IMR-90 (cell line): ENCODE results near the gene PGBD1. TPM values are rescaled to one million over a fixed set of nuclear protein-coding genes. Genes with fewer than 3 reads are reported as not detected.

ENCODE experiments used
- ATAC-seq: fragments of 200-7000 bp; cut with Tn5 transposase; 2 replicates; pipeline ENCODE4 v1.9.1; 2020; ENCODE audit warnings: low read depth, mild to moderate bottlenecking, moderate library complexity
- BruUV-seq: library from RNA; stranded (reverse); fragments of 400-500 nt; replicated peaks from 2 replicates; lab custom pipeline; 2021; lab: Mats Ljungman, UMichigan
- CTCF ChIA-PET: fragments of 300-600 bp; formaldehyde crosslinking; extraction: SDS; loops from one replicate; lab custom pipeline; 2021; ENCODE audit warnings: antibody characterized with exemption; lab: Yijun Ruan, JAX
- POLR2A ChIA-PET: fragments of 300-600 bp; sonication (Branson Sonifier 250); formaldehyde crosslinking; loops from one replicate; lab custom pipeline; 2022; ENCODE audit warnings: antibody characterized with exemption; ENCODE audit not compliant: unreplicated experiment; lab: Charles Lee
- DNase-seq: peaks from one replicate; pipeline ENCODE4 v3.0.0; 2013
- H2AFZ ChIP-seq: replicated peaks from 2 replicates; pipeline ENCODE3; 2013; ENCODE audit warnings: low read length, mild to moderate bottlenecking; ENCODE audit not compliant: poor library complexity
- H2AK5ac ChIP-seq: 2 replicates; pipeline ENCODE4 v1.6.1; 2013; ENCODE audit warnings: low read depth, low read length, inconsistent platforms
- H2AK9ac ChIP-seq: replicated peaks from 2 replicates; pipeline ENCODE3; 2013; ENCODE audit warnings: mild to moderate bottlenecking, low read depth, low read length, moderate library complexity; ENCODE audit not compliant: poor library complexity
- H2BK120ac ChIP-seq: 2 replicates; pipeline ENCODE4 v1.6.1; 2013; ENCODE audit warnings: low read depth, low read length, inconsistent platforms
- H2BK15ac ChIP-seq: 3 replicates; pipeline ENCODE4 v1.6.1; 2013; ENCODE audit warnings: low read depth, low read length, inconsistent platforms
- H2BK20ac ChIP-seq: 2 replicates; pipeline ENCODE4 v1.6.1; 2013; ENCODE audit warnings: low read depth, mild to moderate bottlenecking, inconsistent platforms, low read length, moderate library complexity
- H2BK5ac ChIP-seq: 2 replicates; pipeline ENCODE4 v1.6.1; 2013; ENCODE audit warnings: mild to moderate bottlenecking, low read depth, low read length, inconsistent platforms; ENCODE audit not compliant: poor library complexity, severe bottlenecking
- H3K14ac ChIP-seq: replicated peaks from 2 replicates; pipeline ENCODE4 v1.6.1; 2013; ENCODE audit warnings: low read depth, low read length, inconsistent platforms
- H3K18ac ChIP-seq: 2 replicates; pipeline ENCODE4 v1.6.1; 2013; ENCODE audit warnings: low read depth, low read length, control low read depth
- H3K23ac ChIP-seq: 2 replicates; pipeline ENCODE4 v1.6.1; 2013; ENCODE audit warnings: low read depth, low read length, inconsistent platforms
- H3K27ac ChIP-seq: 2 replicates; pipeline ENCODE4 v1.5.1; 2013; ENCODE audit warnings: mild to moderate bottlenecking, control low read depth, low read length; ENCODE audit not compliant: insufficient read depth
- H3K27me3 ChIP-seq: 2 replicates; pipeline ENCODE4 v1.6.1; 2013; ENCODE audit warnings: low read length; ENCODE audit not compliant: control insufficient read depth, insufficient read depth
- H3K36me3 ChIP-seq: 2 replicates; pipeline ENCODE4 v1.6.1; 2013; ENCODE audit warnings: low read length, mixed read lengths; ENCODE audit not compliant: control insufficient read depth, insufficient read depth
- H3K4ac ChIP-seq: 2 replicates; pipeline ENCODE4 v1.6.1; 2013; ENCODE audit warnings: low read depth, low read length, inconsistent platforms
- H3K4me1 ChIP-seq: 2 replicates; pipeline ENCODE4 v1.6.1; 2013; ENCODE audit warnings: low read length, mixed read lengths; ENCODE audit not compliant: control insufficient read depth, insufficient read depth
- H3K4me2 ChIP-seq: 2 replicates; pipeline ENCODE4 v1.6.1; 2013; ENCODE audit warnings: low read depth, mild to moderate bottlenecking, control low read depth, low read length, moderate library complexity
- H3K4me3 ChIP-seq: 2 replicates; pipeline ENCODE4 v1.5.1; 2013; ENCODE audit warnings: low read depth, mild to moderate bottlenecking, control low read depth, low read length, moderate library complexity; ENCODE audit not compliant: insufficient read depth
- H3K56ac ChIP-seq: 2 replicates; pipeline ENCODE4 v1.6.1; 2013; ENCODE audit warnings: low read length, inconsistent platforms; ENCODE audit not compliant: insufficient read depth; ENCODE audit errors: extremely low read depth
- H3K79me1 ChIP-seq, 2 experiments: 2 replicates each; pipeline ENCODE4 v1.6.1; 2013; ENCODE audit warnings: low read length in 2 of 2, inconsistent platforms in 1 of 2, low read depth in 1 of 2
- H3K9ac ChIP-seq: 2 replicates; pipeline ENCODE4 v1.6.1; 2013; ENCODE audit warnings: low read depth, low read length, control low read depth
- H3K9me1 ChIP-seq: 2 replicates; pipeline ENCODE4 v1.6.1; 2013; ENCODE audit warnings: low read length, inconsistent platforms; ENCODE audit not compliant: insufficient read depth
- H3K9me3 ChIP-seq: 2 replicates; pipeline ENCODE4 v1.6.1; 2013; ENCODE audit warnings: low read length; ENCODE audit not compliant: control insufficient read depth, insufficient read depth
- H4K20me1 ChIP-seq: 2 replicates; pipeline ENCODE4 v1.6.1; 2013; ENCODE audit warnings: low read length, inconsistent platforms; ENCODE audit not compliant: insufficient read depth
- H4K5ac ChIP-seq: 2 replicates; pipeline ENCODE4 v1.6.1; 2013; ENCODE audit warnings: mild to moderate bottlenecking, low read depth, low read length, control low read depth
- H4K8ac ChIP-seq, 2 experiments: 2 replicates each; pipeline ENCODE4 v1.6.1; 2013; ENCODE audit warnings: low read depth in 2 of 2, low read length in 2 of 2, control low read depth in 1 of 2, inconsistent platforms in 1 of 2
- H4K91ac ChIP-seq: 2 replicates; pipeline ENCODE4 v1.6.1; 2013; ENCODE audit warnings: low read depth, low read length, inconsistent platforms; ENCODE audit not compliant: insufficient read depth
- BHLHE40 ChIP-seq: fragments of 150-350 bp; IDR thresholded peaks from 2 replicates; pipeline ENCODE4 v1.6.1; 2016; ENCODE audit warnings: mild to moderate bottlenecking, low read depth, low read length
- WGBS, 2 experiments: methylation state at CpG; one replicate each; pipeline versions ENCODE4 v1.1.5 to v1.1.7; 2013; ENCODE audit warnings: missing lambda C conversion rate in 2 of 2; ENCODE audit not compliant: insufficient read length in 1 of 2; ENCODE audit errors: extremely low coverage in 2 of 2; 5-methylcytosine and 5-hydroxymethylcytosine counted together
- dilution Hi-C: fragments of 300-500 bp; cut with HindIII; formaldehyde crosslinking; loops from one replicate; pipeline ENCODE4 v1.14.3; 2018; ENCODE audit warnings: low sequenced_read_pairs; ENCODE audit not compliant: unreplicated experiment
- in situ Hi-C: fragments of 300-500 bp; cut with MboI; formaldehyde crosslinking; loops from 3 replicates; pipeline ENCODE4 v1.14.3; 2019; ENCODE audit warnings: low sequenced_read_pairs, inconsistent platforms, mixed read lengths
- intact Hi-C: fragments of 100-400 bp; cut with micrococcal nuclease; formaldehyde crosslinking; loops from 2 replicates; pipeline ENCODE4 v1.10.0; 2022
- polyA plus RNA-seq, 3 experiments: library from polyadenylated mRNA; depleted of rRNA; stranded (reverse); fragments of >200 nt; gene quantifications; 2 replicates each; pipeline ENCODE4 v1.2.3, GENCODE V29; 2012; ENCODE audit warnings: low replicate concordance in 1 of 3
- total RNA-seq: library from RNA; depleted of rRNA; stranded (reverse); fragments of >200 nt; gene quantifications from 2 replicates; pipeline ENCODE4 v1.2.3, GENCODE V29; 2012
- TF ChIP-seq, protein P1 (sequence below): fragments of 150-350 bp; IDR thresholded peaks from 2 replicates; pipeline ENCODE4 v1.6.1; 2016; ENCODE audit warnings: low read depth, mild to moderate bottlenecking, low read length, moderate library complexity, borderline replicate concordance

PGBD1 gene
- total and polyA plus RNA-seq, 2 of the 4 experiments (the other 2 are of a cell fraction): 3.9 to 6.3 TPM

DNA sequence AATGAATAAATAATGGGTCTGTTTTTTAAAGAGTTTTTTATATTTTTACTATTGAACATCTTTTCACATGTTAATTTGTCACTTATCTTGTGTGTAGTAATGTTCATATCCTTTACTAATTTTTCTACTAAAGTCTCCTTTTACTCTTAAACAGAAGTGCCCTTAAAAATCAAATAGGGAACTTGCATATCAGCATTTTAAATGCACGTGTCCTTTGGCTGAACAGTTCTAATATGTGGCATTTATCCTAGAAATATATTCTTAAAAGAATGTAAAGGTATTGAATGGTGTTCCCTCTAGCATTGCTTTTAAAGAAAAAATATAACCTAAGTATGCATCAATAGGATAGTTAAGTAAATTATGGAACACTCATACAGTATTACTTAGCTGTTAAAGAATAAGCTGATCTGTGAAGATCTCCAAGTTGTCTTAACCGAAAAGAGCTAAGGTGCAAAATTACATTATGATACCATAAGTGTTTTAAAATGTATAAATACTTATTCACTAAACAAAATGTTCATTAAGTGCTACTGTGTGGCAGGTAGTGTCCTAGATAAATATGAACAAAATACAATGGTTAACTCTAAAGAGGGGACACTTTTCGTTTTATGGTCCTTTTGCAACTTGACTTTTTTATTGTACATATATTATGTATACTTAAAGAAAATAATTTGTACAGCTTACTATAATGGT is 631 bp upstream of the PGBD1 start:
- Histone ChIP-seq H3K18ac (no peak overlapping the region; the same call in 1 of the 2 replicates), H3K79me1 (peaks cover 15 to 25% of the 10 kb centered on the region in 2 experiments), H3K9ac (peak overlapping the region; percentile 86), H3K4me3 (peak overlapping the region; percentile 95), H2AK5ac (no peak overlapping the region), H4K20me1 (no peaks in the 10 kb centered on the region), H4K91ac (peak overlapping the region; percentile 85; the same call in 1 of the 2 replicates), H2AFZ (peak overlapping the region; percentile 98), H3K4ac (peak overlapping the region; percentile 93), H3K14ac (peak overlapping the region; percentile 98), H4K8ac (peak overlapping the region; percentile 93 to 94), H3K9me1 (no peaks in the 10 kb centered on the region; the same call in 1 of the 2 replicates), H3K27me3 (no peaks in the 10 kb centered on the region), H2AK9ac (no peak overlapping the region), H3K23ac (peak overlapping the region; percentile 46; the same call in 1 of the 2 replicates), H3K9me3 (peaks cover 3% of the 10 kb centered on the region), H3K4me2 (peak overlapping the region; percentile 94), H2BK5ac (peak overlapping the region; percentile 67), H2BK15ac (no peak overlapping the region), H2BK120ac (peak overlapping the region; percentile 61; the same call in 1 of the 2 replicates), H3K4me1 (peaks cover 3% of the 10 kb centered on the region; the same call in 1 of the 2 replicates), H4K5ac (peak overlapping the region; percentile 95), H3K36me3 (peaks cover 16% of the 10 kb centered on the region), H2BK20ac (no peak overlapping the region; the same call in 1 of the 2 replicates), H3K27ac (no peak overlapping the region), H3K56ac (peak overlapping the region; percentile 24; the same call in 1 of the 2 replicates)
- no peak for TF ChIP-seq BHLHE40
- TF ChIP-seq, protein P1, sequence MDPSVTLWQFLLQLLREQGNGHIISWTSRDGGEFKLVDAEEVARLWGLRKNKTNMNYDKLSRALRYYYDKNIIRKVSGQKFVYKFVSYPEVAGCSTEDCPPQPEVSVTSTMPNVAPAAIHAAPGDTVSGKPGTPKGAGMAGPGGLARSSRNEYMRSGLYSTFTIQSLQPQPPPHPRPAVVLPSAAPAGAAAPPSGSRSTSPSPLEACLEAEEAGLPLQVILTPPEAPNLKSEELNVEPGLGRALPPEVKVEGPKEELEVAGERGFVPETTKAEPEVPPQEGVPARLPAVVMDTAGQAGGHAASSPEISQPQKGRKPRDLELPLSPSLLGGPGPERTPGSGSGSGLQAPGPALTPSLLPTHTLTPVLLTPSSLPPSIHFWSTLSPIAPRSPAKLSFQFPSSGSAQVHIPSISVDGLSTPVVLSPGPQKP: no peak
- DNase-seq: no peak
- dilution Hi-C loops (no loop called here), intact Hi-C loops (loop anchor here (1.0 to 2.0 kb wide), 2 partner anchors 28 to 76 kb away; partner anchors contain the start of gene ZKSCAN4), in situ Hi-C loops (no loop called here)
- ATAC-seq: no peak
- WGBS, 2 experiments: no CpG with 5 or more reads among the region's 3 CpGs
- ChIA-PET CTCF (interaction anchor here (1.2 kb wide), 1 partner anchor 75 kb away, joined by 3 read pairs; no protein-coding TSS in a partner anchor), POLR2A (interaction anchor here (1.0 kb wide), 1 partner anchor 31 kb away, joined by 5 read pairs; no protein-coding TSS in a partner anchor)
- BruUV-seq: no TSS peak
